ENCODE measurements around the gene PDZD2.

Gene PDZD2

GRCh38 chr5:32082701-32083100 lies 443.8 kb downstream of the PDZD2 start:
- DNase-seq (ENCODE audit: low spot score) = no peak
- in situ Hi-C loops (cut with MboI; ENCODE audit: low sequenced_read_pairs, unreplicated experiment) = no loop called here
- TF ChIP-seq CTCF (IDR thresholded peaks at IDR 0.05; ENCODE audit: borderline replicate concordance, control extremely low read depth, extremely low read depth, insufficient read depth, missing control alignments) = no peak

GRCh38 chr5:32083981-32084430 lies 445.1 kb downstream of the PDZD2 start:
- TF ChIP-seq CTCF (IDR thresholded peaks at IDR 0.05; ENCODE audit: borderline replicate concordance, control extremely low read depth, extremely low read depth, insufficient read depth, missing control alignments) = no peak
- in situ Hi-C loops (cut with MboI; ENCODE audit: low sequenced_read_pairs, unreplicated experiment) = no loop called here

GRCh38 chr5:32087086-32088082 lies 448.5 kb downstream of the PDZD2 start:
- DNase-seq (ENCODE audit: low spot score) = no peak
- TF ChIP-seq CTCF (IDR thresholded peaks at IDR 0.05; ENCODE audit: borderline replicate concordance, control extremely low read depth, extremely low read depth, insufficient read depth, missing control alignments) = no peak
- in situ Hi-C loops (cut with MboI; ENCODE audit: low sequenced_read_pairs, unreplicated experiment) = no loop called here

More at GRCh38 chr5:32083981-32084430, 445.1 kb downstream of the PDZD2 start:
- no peak for DNase-seq (ENCODE audit: low spot score)

- DNase-seq (ENCODE audit: low spot score) = no peak
- TF ChIP-seq CTCF (IDR thresholded peaks at IDR 0.05; ENCODE audit: borderline replicate concordance, control extremely low read depth, extremely low read depth, insufficient read depth, missing control alignments) = no peak
- in situ Hi-C loops (cut with MboI; ENCODE audit: low sequenced_read_pairs, unreplicated experiment) = no loop called here
Observed at GRCh38 chr5:32088214-32088613, 449.3 kb downstream of the PDZD2 start.

GRCh38 chr5:32089146-32090000 lies 450.4 kb downstream of the PDZD2 start:
- no peak for TF ChIP-seq CTCF (IDR thresholded peaks at IDR 0.05; ENCODE audit: borderline replicate concordance, control extremely low read depth, extremely low read depth, insufficient read depth, missing control alignments)
- no peak for DNase-seq (ENCODE audit: low spot score)
- in situ Hi-C loops (cut with MboI; ENCODE audit: low sequenced_read_pairs, unreplicated experiment) = no loop called here

- in situ Hi-C loops (cut with MboI; ENCODE audit: low sequenced_read_pairs, unreplicated experiment) = loop anchor here (10.0 kb wide), 1 partner anchor 515 kb away; no protein-coding TSS in a partner anchor
Observed at GRCh38 chr5:32090026-32090754, 451.3 kb downstream of the PDZD2 start.

More at GRCh38 chr5:32090026-32090754, 451.3 kb downstream of the PDZD2 start:
- no peak for TF ChIP-seq CTCF (IDR thresholded peaks at IDR 0.05; ENCODE audit: borderline replicate concordance, control extremely low read depth, extremely low read depth, insufficient read depth, missing control alignments)
- DNase-seq (ENCODE audit: low spot score) = no peak
